IPS DF 6.9 (cell line): ENCODE measurements around the gene CYP27C1.

Source experiments
- DNase-seq: peaks from one replicate; pipeline ENCODE4 v3.0.0-alpha.2; 2013; ENCODE audit warnings: low read depth, low spot score
- H3K27ac ChIP-seq: one replicate; pipeline ENCODE4 v1.5.1; 2013; ENCODE audit warnings: low read length, control low read depth
- H3K27me3 ChIP-seq: 2 replicates; pipeline ENCODE4 v1.6.1; 2013; ENCODE audit warnings: mild to moderate bottlenecking, low read length; ENCODE audit not compliant: control insufficient read depth, insufficient read depth
- H3K36me3 ChIP-seq: 2 replicates; pipeline ENCODE4 v1.6.1; 2013; ENCODE audit warnings: low read length; ENCODE audit not compliant: control insufficient read depth, insufficient read depth
- H3K4me1 ChIP-seq: 2 replicates; pipeline ENCODE4 v1.6.1; 2013; ENCODE audit warnings: low read length; ENCODE audit not compliant: control insufficient read depth, insufficient read depth
- H3K4me3 ChIP-seq: 2 replicates; pipeline ENCODE4 v1.5.1; 2013; ENCODE audit warnings: mild to moderate bottlenecking, low read length
- H3K9me3 ChIP-seq: 2 replicates; pipeline ENCODE4 v1.6.1; 2013; ENCODE audit warnings: low read length, inconsistent platforms; ENCODE audit not compliant: control insufficient read depth, insufficient read depth
- WGBS: extraction: QIAGEN DNeasy Blood & Tissue Kit; methylation state at CpG from one replicate; pipeline ENCODE4 v1.1.7; 2013; ENCODE audit warnings: mixed read lengths, missing lambda C conversion rate; ENCODE audit not compliant: insufficient read length, insufficient coverage; 5-methylcytosine and 5-hydroxymethylcytosine counted together

Gene CYP27C1

DNA sequence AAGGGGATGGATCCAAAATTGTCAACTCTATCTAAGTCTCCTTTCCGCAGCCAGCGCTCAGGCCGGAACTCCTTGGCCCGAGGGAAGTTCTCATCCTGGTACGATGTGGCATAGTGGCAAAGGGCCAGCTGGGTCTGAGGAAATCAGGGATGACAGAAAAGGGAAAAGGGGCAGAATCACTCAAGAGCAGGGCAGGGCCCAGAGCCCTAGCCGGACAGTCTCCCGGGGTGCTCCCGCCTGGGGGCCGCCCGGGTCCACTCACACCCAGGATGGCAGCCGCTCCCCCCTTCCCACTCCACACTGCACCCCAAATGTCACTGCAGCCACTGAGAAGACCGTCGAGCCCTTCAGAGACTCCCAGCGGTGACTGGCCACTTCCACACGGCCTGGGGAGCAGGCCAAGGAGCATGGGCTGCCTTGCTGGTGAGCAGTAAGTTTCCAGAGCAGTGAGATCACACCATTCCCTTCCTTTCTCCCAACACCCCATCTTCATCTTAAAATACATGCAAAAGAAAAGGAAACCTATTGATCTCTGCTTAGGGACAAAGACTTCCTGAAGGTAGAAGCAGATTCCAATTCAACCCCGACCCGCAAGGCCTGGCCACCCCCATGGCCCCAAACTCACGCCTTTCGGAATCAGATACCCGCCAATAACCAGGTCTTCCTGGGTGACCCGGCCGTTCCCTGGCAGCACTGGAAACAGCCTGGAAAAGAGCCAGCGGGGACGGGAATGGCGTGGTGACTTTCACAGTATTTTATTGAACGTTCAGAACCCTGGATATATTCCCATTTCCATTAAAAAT lies 26.7 kb downstream of the CYP27C1 start:
- DNase-seq: no peak
- Histone ChIP-seq H3K4me3 (no peak overlapping the region), H3K4me1 (peaks cover 5% of the 10 kb centered on the region), H3K9me3 (no peaks in the 10 kb centered on the region), H3K27ac (no peak overlapping the region), H3K36me3 (no peaks in the 10 kb centered on the region), H3K27me3 (no peaks in the 10 kb centered on the region)
- no CpG with 5 or more reads among the region's 26 CpGs for WGBS

DNA sequence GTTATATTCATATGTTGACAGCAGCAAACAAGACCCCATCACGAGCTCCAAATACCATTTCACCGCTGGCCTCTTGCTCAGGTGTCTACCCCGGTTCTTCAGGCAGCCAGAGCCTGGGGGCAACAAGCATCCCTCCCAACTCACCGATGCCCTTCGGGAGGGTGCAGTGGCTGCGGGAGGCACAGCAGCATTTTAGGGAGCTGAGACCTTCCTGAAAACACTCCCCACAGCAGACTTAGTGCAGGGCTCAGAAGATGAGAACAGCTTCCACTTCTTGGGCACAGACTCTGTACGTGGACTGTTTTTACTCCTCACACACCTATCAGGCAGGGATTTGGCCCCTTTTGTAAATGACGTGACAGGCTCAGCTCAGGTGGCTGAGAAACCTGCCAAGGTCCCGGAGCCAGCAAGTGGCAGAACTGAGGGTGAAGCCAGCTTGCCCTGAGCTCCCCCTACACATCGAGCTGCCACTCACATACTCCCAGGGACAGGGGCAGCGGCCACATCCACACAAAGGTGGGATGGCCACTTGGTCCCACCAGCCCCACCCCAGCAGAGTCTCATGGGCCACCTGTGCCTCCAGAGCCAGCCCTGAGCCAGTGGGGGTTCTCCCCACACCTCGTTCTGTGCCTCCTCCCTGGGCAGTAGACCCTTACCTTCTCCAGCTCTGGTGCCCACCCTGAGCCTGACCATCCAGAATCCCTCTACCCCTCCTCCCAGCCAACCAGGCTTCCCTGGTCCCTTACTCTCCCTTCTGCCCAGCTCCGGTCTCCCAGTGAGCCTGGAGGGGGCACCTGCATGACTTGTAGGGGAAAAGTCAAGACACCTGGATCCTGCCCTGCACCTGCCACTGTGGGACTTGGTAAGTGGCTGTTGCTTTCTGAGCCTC lies 28.5 kb downstream of the CYP27C1 start:
- Histone ChIP-seq H3K4me3 (no peak overlapping the region), H3K4me1 (peaks cover 8% of the 10 kb centered on the region), H3K27ac (no peak overlapping the region), H3K27me3 (no peaks in the 10 kb centered on the region), H3K36me3 (no peaks in the 10 kb centered on the region), H3K9me3 (no peaks in the 10 kb centered on the region)
- no CpG with 5 or more reads among the region's 13 CpGs for WGBS
- DNase-seq: no peak

DNA sequence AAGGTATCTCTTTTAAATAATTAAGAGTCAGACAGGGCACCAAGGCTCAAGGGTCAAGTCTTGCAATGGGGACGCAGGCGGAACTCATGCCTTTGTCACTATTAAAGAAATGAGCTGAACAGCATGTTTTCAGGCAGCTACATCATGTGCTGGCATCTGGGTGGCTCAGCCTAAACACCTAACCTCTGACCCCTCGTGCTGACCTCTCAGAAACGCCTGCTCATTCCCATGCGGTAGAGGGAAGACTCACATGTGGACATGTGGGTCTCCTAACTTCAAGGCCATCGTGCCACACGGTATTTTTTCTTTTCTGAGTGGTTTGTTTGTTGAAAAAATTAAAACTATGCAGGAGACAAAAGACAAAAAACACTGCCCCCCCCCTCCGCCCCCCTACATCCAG lies 31.3 kb downstream of the CYP27C1 start:
- WGBS: no CpG with 5 or more reads among the region's 8 CpGs

DNA sequence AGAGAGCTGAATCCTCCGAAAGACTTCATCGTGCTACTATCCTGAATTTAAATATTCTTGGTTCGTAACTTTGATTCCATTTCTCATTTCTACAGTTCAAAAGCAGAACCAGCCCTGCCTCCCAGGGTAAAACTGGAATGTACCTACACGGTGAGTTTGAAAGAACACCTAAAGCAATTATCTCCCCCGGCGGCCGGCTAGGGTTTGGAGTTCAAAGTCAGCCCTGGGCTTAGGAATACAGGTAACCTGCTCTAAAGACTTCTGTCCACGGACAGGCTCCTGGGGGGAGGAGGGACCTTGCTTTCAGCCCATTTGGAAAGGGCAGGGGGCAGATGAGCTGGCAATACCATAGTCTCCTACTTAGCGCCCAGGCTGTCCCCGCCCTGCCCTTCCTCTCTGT lies 32.3 kb downstream of the CYP27C1 start:
- no CpG with 5 or more reads among the region's 10 CpGs for WGBS
- peaks cover 4% of the 10 kb centered on the region; the same call in 1 of the 2 replicates for H3K4me1 ChIP-seq

More for the DNA sequence above, 31.3 kb downstream of the CYP27C1 start:
- Histone ChIP-seq H3K36me3 (no peaks in the 10 kb centered on the region), H3K27ac (no peak overlapping the region), H3K4me1 (peaks cover 8% of the 10 kb centered on the region), H3K4me3 (no peak overlapping the region), H3K27me3 (no peaks in the 10 kb centered on the region), H3K9me3 (no peaks in the 10 kb centered on the region)
- DNase-seq: no peak

DNA sequence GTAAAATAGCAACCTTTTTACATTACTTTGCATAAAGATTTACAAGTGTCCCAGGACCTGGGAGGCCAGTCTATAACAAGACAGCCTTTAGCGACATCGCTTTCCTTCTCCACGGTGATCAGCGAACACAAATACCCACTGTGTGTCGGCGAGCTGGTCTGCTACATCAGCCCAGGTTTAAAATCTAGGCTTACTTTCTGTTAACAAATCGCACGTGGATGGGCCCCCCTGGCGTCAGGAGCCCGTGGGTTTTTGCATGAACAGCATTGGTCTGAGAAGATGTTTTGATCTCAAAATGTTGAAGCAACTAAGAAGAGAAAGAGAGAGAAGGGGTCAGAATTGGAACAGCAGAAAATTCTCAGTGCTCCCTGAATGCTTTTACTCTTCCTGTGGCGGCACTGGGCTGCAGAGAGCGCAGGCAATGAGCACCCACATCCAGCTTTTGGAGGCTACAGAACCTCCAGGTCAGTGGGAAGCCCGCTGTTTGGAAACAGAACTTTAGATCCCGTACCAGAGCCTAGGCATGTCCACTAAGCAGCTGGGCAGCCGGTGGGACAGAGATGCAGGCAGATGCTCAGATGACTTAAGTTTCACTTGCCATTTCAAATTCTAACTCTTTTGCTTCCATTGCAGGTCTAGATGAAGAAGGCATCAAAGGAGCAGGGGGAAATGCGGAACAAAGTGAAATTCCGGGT lies 32.9 kb downstream of the CYP27C1 start:
- WGBS: no CpG with 5 or more reads among the region's 17 CpGs
- H3K4me1 ChIP-seq: peaks cover 4% of the 10 kb centered on the region; the same call in 1 of the 2 replicates
- no peaks in the 10 kb centered on the region for H3K27me3 ChIP-seq
- no peak overlapping the region for H3K4me3 ChIP-seq
- H3K27ac ChIP-seq: no peak overlapping the region
- H3K36me3 ChIP-seq: no peaks in the 10 kb centered on the region
- DNase-seq: no peak
- no peaks in the 10 kb centered on the region for H3K9me3 ChIP-seq

More for the DNA sequence above, 32.3 kb downstream of the CYP27C1 start:
- no peak overlapping the region for H3K4me3 ChIP-seq
- no peak for DNase-seq
- no peaks in the 10 kb centered on the region for H3K36me3 ChIP-seq
- H3K9me3 ChIP-seq: no peaks in the 10 kb centered on the region
- no peak overlapping the region for H3K27ac ChIP-seq
- H3K27me3 ChIP-seq: no peaks in the 10 kb centered on the region

DNA sequence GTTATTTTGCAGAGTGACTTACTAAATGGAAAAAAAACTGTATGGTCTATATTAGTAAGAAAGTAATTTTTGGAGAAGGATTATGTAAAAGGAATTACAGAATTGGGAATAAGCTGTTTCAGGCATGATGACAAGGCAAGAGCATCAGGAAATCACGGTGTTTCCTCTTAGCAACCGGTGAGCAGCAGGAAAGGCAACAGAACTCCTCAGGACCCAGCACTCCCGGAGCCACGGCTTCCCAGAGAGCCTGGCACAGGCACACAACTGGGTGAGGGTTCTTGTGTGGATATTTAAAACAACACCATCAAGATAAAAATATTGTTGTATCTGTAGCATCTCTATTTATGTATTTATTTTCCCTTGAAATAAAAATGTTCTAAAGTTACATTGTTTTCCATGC lies 34.4 kb downstream of the CYP27C1 start:
- Histone ChIP-seq H3K36me3 (no peaks in the 10 kb centered on the region), H3K4me1 (peaks cover 4% of the 10 kb centered on the region; the same call in 1 of the 2 replicates), H3K4me3 (no peak overlapping the region), H3K27me3 (no peaks in the 10 kb centered on the region), H3K27ac (no peak overlapping the region), H3K9me3 (no peaks in the 10 kb centered on the region)
- no peak for DNase-seq
- no CpG with 5 or more reads among the region's 4 CpGs for WGBS

DNA sequence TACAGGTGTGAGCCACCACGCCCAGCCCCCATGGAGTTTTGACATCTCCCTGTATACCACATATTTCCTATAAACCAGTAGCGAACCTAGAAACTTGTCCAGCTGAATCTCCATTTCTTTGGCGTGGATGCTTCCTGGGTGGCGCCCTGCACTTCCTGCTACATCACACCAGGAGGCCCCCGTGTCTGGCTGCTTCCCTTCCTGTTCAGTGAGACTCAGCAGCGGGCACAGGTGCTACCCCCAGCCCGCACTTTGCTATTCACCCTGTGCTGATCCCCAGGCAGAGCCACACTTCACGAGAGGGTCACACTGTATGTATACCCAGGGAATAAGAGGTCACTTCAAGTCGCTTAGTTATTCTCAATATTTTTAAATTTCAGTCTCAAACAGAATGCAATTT lies 35.0 kb downstream of the CYP27C1 start:
- Histone ChIP-seq H3K36me3 (no peaks in the 10 kb centered on the region), H3K27ac (no peak overlapping the region), H3K27me3 (no peaks in the 10 kb centered on the region), H3K4me3 (no peak overlapping the region), H3K9me3 (no peaks in the 10 kb centered on the region), H3K4me1 (peaks cover 4% of the 10 kb centered on the region; the same call in 1 of the 2 replicates)
- no CpG with 5 or more reads among the region's 9 CpGs for WGBS
- no peak for DNase-seq

DNA sequence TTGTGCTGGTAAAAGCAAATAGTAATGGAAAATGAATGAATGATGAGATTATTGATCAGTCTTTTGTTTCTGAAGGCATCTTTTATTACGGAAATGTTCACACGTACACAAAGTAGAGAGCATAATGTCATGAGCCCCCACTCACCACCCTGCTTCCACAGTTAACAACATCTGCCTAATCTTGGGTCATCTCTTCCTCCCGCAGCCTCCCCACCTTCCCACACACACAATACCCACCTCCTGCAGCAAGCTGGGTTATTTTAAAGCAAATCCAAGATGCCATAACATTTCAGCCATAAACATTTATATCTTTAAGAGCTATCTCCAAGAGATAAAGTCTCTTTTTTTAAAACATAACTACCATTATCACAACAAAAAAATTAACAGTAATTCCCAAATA lies 36.3 kb downstream of the CYP27C1 start:
- H3K4me1 ChIP-seq: peaks cover 3% of the 10 kb centered on the region; the same call in 1 of the 2 replicates

DNA sequence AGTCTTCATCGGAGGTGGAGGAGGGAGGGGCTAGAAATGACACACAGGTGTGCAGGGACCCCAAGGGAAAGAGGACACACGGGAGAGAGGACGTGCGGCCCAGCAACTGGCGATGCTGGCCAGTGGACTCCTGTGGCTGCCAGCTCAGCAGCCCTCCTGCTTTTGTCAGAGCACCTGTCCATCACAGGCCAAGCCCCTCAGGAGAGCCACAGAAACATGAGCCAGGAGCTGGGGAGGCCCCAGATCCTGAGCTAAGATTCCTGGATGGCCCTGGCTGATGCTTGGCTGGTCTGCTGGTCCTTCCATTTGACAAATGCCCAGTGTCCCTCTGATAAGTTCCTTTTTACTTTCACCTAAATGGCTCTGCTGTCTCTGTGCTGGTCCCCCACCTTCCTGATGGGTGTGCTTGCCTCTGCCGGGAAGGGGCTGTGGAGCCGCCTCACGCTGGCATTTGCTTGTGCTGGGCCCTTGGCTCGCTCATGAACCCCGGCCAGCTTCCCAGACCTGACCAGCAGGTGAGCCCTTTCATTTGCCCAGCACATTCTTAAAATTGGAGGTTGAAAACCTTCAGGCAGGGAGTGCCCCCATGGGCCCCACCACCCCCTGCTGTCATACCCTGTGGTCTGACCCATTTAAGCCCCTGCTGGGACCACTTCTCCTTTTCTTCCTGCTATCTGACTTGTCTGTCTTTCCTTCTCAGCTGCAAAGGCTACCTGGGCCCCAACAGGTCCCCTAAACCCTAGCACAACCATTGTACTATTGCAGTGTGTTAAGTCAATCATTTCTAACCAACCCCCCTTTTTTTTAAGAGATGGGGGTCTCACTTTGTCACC lies 37.3 kb downstream of the CYP27C1 start:
- H3K9me3 ChIP-seq: no peaks in the 10 kb centered on the region
- H3K27ac ChIP-seq: no peak overlapping the region
- no CpG with 5 or more reads among the region's 10 CpGs for WGBS
- H3K4me1 ChIP-seq: 0 out of 2 replicates have a peak, but pooled peaks cover under 1% of the 10 kb centered on the region
- no peak overlapping the region for H3K4me3 ChIP-seq
- DNase-seq: no peak
- no peaks in the 10 kb centered on the region for H3K27me3 ChIP-seq
- no peaks in the 10 kb centered on the region for H3K36me3 ChIP-seq

More for the DNA sequence above, 36.3 kb downstream of the CYP27C1 start:
- H3K9me3 ChIP-seq: no peaks in the 10 kb centered on the region
- no peaks in the 10 kb centered on the region for H3K36me3 ChIP-seq
- H3K27me3 ChIP-seq: no peaks in the 10 kb centered on the region
- H3K27ac ChIP-seq: no peak overlapping the region
- no peak overlapping the region for H3K4me3 ChIP-seq
- WGBS: no CpG with 5 or more reads among the region's 3 CpGs
- DNase-seq: no peak
